ENCODE data around the gene XAGE5.
"Not testable (repeated sequence)": the region's sequence is repeated elsewhere in the genome, so short reads cannot be mapped to it uniquely, and the experiment has no call there.

The XAGE5 gene

GRCh38 chrX:52839137-52839536 is 28.1 kb downstream of the XAGE5 start:
- ChIA-PET CTCF (no interaction called here), POLR2A (ENCODE audit: low non-redundant PET) (no interaction called here)
- no peak overlapping the region for H3K27ac ChIP-seq
- no peak for TF ChIP-seq CTCF (conservative IDR thresholded peaks at IDR 0.05; ENCODE audit: low read depth)
- DNase-seq (ENCODE audit: low spot score), result no peak

- POLR2A ChIA-PET (ENCODE audit: low non-redundant PET); H3K27ac ChIP-seq; DNase-seq (ENCODE audit: low spot score); CTCF ChIA-PET: not testable (repeated sequence)
These were observed 32.5 kb downstream of the XAGE5 start for GRCh38 chrX:52843619-52844018.

GRCh38 chrX:52852110-52852860 is 41.2 kb downstream of the XAGE5 start:
- ChIA-PET CTCF (no interaction called here), POLR2A (ENCODE audit: low non-redundant PET) (no interaction called here)
- no peak overlapping the region for H3K27ac ChIP-seq
- DNase-seq (ENCODE audit: low spot score), result no peak
- TF ChIP-seq CTCF (conservative IDR thresholded peaks at IDR 0.05; ENCODE audit: low read depth), result no peak

GRCh38 chrX:52856991-52857525 is 46.0 kb downstream of the XAGE5 start:
- CTCF ChIA-PET; DNase-seq (ENCODE audit: low spot score); H3K27ac ChIP-seq; POLR2A ChIA-PET (ENCODE audit: low non-redundant PET): not testable (repeated sequence)

GRCh38 chrX:52865343-52865998 is 54.4 kb downstream of the XAGE5 start:
- no peak overlapping the region for H3K27ac ChIP-seq
- TF ChIP-seq CTCF (conservative IDR thresholded peaks at IDR 0.05; ENCODE audit: low read depth), result no peak
- no peak for DNase-seq (ENCODE audit: low spot score)
- ChIA-PET POLR2A (ENCODE audit: low non-redundant PET) (no interaction called here), CTCF (interaction anchor here (0.6 kb wide), 1 partner anchor 504 kb away, joined by 3 read pairs; no protein-coding TSS in a partner anchor)

Data from RWPE1 (cell line).